ENCODE measurements around the gene LRRC72. TPM values are rescaled to one million over a fixed set of nuclear protein-coding genes. Genes with fewer than 3 reads are reported as not detected.

LRRC72 gene
- total RNA-seq, 1 experiment from 2014 or later: not detected

DNA sequence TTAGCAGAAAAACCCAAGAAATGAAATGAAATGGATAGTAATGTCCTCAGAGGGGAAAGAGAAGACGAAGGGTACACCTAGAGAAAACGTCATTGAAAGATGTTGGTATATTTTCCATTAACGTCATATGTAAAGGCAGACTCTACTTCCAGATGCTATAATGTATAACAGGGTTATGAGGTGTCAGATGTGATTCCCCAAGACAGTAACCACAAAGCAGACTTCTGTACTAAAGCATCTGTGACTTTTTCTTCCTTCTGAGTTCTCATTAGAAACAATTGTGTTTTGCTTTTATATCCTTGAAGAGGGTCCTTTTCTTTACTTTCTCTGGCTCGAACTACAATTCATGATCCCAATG is 37.4 kb downstream of the LRRC72 start:
- ChIA-PET POLR2A (ENCODE audit: unreplicated experiment) (interaction anchor here (0.6 kb wide), 1 partner anchor 98 kb away, joined by 3 read pairs; no protein-coding TSS in a partner anchor), CTCF (interaction anchor here (0.6 to 1.2 kb wide), 3 partner anchors 131 to 486 kb away, joined by 3 to 21 read pairs (median 5); no protein-coding TSS in a partner anchor)
- no peak overlapping the region for H3K4me3 ChIP-seq (ENCODE audit: low read length)
- intact Hi-C loops (cut with micrococcal nuclease): loop anchor here (2.0 to 10.0 kb wide), 2 partner anchors 69 to 209 kb away; no protein-coding TSS in a partner anchor
- no peak overlapping the region for H2AFZ ChIP-seq (ENCODE audit: low read length)
- no peaks in the 10 kb centered on the region for H3K4me1 ChIP-seq (ENCODE audit: insufficient read depth, low read length)
- ATAC-seq: no peak
- no TSS peak for BruUV-seq (replicated peaks)
- H3K36me3 ChIP-seq (ENCODE audit: low read depth, low read length): no peaks in the 10 kb centered on the region
- no peaks in the 10 kb centered on the region for H3K27me3 ChIP-seq (ENCODE audit: low read length)
- no peak overlapping the region for H3K4me2 ChIP-seq (ENCODE audit: low read length)
- TF ChIP-seq EZH2phosphoT487 (IDR thresholded peaks at IDR 0.05; ENCODE audit: borderline replicate concordance, low read length): no peak
- TF ChIP-seq, protein P1, sequence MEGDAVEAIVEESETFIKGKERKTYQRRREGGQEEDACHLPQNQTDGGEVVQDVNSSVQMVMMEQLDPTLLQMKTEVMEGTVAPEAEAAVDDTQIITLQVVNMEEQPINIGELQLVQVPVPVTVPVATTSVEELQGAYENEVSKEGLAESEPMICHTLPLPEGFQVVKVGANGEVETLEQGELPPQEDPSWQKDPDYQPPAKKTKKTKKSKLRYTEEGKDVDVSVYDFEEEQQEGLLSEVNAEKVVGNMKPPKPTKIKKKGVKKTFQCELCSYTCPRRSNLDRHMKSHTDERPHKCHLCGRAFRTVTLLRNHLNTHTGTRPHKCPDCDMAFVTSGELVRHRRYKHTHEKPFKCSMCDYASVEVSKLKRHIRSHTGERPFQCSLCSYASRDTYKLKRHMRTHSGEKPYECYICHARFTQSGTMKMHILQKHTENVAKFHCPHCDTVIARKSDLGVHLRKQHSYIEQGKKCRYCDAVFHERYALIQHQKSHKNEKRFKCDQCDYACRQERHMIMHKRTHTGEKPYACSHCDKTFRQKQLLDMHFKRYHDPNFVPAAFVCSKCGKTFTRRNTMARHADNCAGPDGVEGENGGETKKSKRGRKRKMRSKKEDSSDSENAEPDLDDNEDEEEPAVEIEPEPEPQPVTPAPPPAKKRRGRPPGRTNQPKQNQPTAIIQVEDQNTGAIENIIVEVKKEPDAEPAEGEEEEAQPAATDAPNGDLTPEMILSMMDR (conservative IDR thresholded peaks at IDR 0.05; ENCODE audit: low read depth, low read length): no peak
- no peak for TF ChIP-seq EZH2 (IDR thresholded peaks at IDR 0.05; ENCODE audit: low read length, unreplicated experiment)
- no peak overlapping the region for H3K9ac ChIP-seq (ENCODE audit: low read length)
- no peaks in the 10 kb centered on the region for H4K20me1 ChIP-seq (ENCODE audit: low read length)
- no peaks in the 10 kb centered on the region for H3K9me2 ChIP-seq (replicated peaks; ENCODE audit: low read length)
- no peak overlapping the region for H3K27ac ChIP-seq (ENCODE audit: low read length)
- H3F3A ChIP-seq (ENCODE audit: low read length, unreplicated experiment): no peaks in the 10 kb centered on the region
- no peak for DNase-seq
- no peaks in the 10 kb centered on the region for H3K79me2 ChIP-seq (ENCODE audit: low read length)
- no peaks in the 10 kb centered on the region for H3K9me3 ChIP-seq (ENCODE audit: low read length)

DNA sequence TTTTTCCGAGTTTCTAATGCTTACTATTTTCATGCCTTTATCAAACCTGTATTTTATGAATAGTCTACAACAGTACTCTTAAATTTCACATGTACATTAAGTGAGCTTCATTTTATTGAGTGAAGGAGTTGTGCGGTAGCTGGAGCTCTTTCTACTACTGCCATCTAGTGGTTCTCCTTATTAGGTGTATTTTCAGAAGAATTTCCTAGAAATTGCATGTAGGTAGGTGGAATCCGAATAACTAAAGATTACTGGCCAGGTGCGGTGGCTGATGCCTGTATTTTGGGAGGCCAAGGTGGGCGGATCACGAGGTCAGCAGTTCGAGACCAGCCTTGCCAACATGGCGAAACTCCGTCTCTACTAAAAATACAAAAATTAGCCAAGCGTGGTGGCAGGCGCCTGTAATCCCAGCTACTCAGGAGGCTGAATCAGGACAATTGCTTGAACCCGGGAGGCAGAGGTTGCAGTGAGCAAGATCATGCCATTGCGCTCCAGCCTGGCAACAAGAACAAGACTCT is 38.3 kb downstream of the LRRC72 start:
- ChIA-PET POLR2A (ENCODE audit: unreplicated experiment) (interaction anchor here (0.6 kb wide), 4 partner anchors 26 to 467 kb away, joined by 3 to 38 read pairs (median 4); no protein-coding TSS in a partner anchor), CTCF (interaction anchor here (0.6 to 1.3 kb wide), 16 partner anchors 10 to 475 kb away, joined by 3 to 21 read pairs (median 4); no protein-coding TSS in a partner anchor)
- no TSS peak for BruUV-seq (replicated peaks)
- Histone ChIP-seq H3K4me3 (ENCODE audit: low read length) (no peak overlapping the region), H3K36me3 (ENCODE audit: low read depth, low read length) (no peaks in the 10 kb centered on the region), H3K4me1 (ENCODE audit: insufficient read depth, low read length) (no peaks in the 10 kb centered on the region), H3K79me2 (ENCODE audit: low read length) (no peaks in the 10 kb centered on the region), H3K27me3 (ENCODE audit: low read length) (no peaks in the 10 kb centered on the region), H3F3A (ENCODE audit: low read length, unreplicated experiment) (no peaks in the 10 kb centered on the region), H3K27ac (ENCODE audit: low read length) (no peak overlapping the region), H4K20me1 (ENCODE audit: low read length) (no peaks in the 10 kb centered on the region), H3K9me2 (replicated peaks; ENCODE audit: low read length) (no peaks in the 10 kb centered on the region), H3K9ac (ENCODE audit: low read length) (no peak overlapping the region), H3K4me2 (ENCODE audit: low read length) (no peak overlapping the region), H3K9me3 (ENCODE audit: low read length) (no peaks in the 10 kb centered on the region), H2AFZ (ENCODE audit: low read length) (no peak overlapping the region)
- TF ChIP-seq, protein P1 (conservative IDR thresholded peaks at IDR 0.05; ENCODE audit: low read depth, low read length): peak; percentile 86
- TF ChIP-seq EZH2phosphoT487 (IDR thresholded peaks at IDR 0.05; ENCODE audit: borderline replicate concordance, low read length): no peak
- DNase-seq (peak; percentile 82), ATAC-seq (peak; percentile 81)
- intact Hi-C loops (cut with micrococcal nuclease): loop anchor here (1.0 to 10.0 kb wide), 5 partner anchors 70 to 487 kb away; no protein-coding TSS in a partner anchor

DNA sequence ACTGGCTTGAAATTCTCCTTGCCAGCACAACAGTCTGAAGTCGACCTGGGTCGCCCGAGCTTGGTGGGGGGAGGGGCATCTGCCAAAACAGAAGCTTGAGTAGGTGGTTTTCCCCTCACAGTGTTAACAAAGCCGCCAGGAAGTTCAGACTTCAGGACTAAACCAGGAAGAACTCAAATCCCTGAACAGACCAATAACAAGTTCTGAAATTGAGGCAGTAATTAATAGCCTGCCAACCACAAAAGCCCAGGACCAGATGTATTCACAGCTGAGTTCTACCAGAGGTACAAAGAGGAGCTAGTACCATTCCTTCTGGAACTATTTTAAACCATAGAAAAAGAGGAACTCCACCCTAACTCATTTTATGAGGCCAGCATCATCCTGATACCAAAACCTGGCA is 45.3 kb downstream of the LRRC72 start:
- no peaks in the 10 kb centered on the region for H3K9me2 ChIP-seq (replicated peaks; ENCODE audit: low read length)
- no peaks in the 10 kb centered on the region for H3F3A ChIP-seq (ENCODE audit: low read length, unreplicated experiment)
- no peaks in the 10 kb centered on the region for H4K20me1 ChIP-seq (ENCODE audit: low read length)
- no peak overlapping the region for H3K4me3 ChIP-seq (ENCODE audit: low read length)
- H3K36me3 ChIP-seq (ENCODE audit: low read depth, low read length): no peaks in the 10 kb centered on the region
- TF ChIP-seq EZH2phosphoT487 (IDR thresholded peaks at IDR 0.05; ENCODE audit: borderline replicate concordance, low read length): no peak
- TF ChIP-seq, protein P1 (conservative IDR thresholded peaks at IDR 0.05; ENCODE audit: low read depth, low read length): no peak
- TF ChIP-seq EZH2 (IDR thresholded peaks at IDR 0.05; ENCODE audit: low read length, unreplicated experiment): no peak
- H2AFZ ChIP-seq (ENCODE audit: low read length): no peak overlapping the region
- BruUV-seq (replicated peaks): no TSS peak
- DNase-seq (no peak), ATAC-seq (no peak)
- no peak overlapping the region for H3K9ac ChIP-seq (ENCODE audit: low read length)
- ChIA-PET POLR2A (ENCODE audit: unreplicated experiment) (no interaction called here), CTCF (no interaction called here)
- H3K79me2 ChIP-seq (ENCODE audit: low read length): no peaks in the 10 kb centered on the region
- no peaks in the 10 kb centered on the region for H3K27me3 ChIP-seq (ENCODE audit: low read length)
- H3K9me3 ChIP-seq (ENCODE audit: low read length): no peaks in the 10 kb centered on the region
- intact Hi-C loops (cut with micrococcal nuclease): loop anchor here (1.0 kb wide), 1 partner anchor 25 kb away; no protein-coding TSS in a partner anchor
- H3K4me2 ChIP-seq (ENCODE audit: low read length): no peak overlapping the region
- no peak overlapping the region for H3K27ac ChIP-seq (ENCODE audit: low read length)
- H3K4me1 ChIP-seq (ENCODE audit: insufficient read depth, low read length): no peaks in the 10 kb centered on the region

Data from PC-3 (cell line).